NCI-H1417 (cell line): ENCODE results near the gene USP21.

ENCODE experiments used
- DNase-seq, 3 experiments: peaks; one replicate each; lab custom pipeline; 2025; lab: John Stamatoyannopoulos, UW

The USP21 gene

DNA sequence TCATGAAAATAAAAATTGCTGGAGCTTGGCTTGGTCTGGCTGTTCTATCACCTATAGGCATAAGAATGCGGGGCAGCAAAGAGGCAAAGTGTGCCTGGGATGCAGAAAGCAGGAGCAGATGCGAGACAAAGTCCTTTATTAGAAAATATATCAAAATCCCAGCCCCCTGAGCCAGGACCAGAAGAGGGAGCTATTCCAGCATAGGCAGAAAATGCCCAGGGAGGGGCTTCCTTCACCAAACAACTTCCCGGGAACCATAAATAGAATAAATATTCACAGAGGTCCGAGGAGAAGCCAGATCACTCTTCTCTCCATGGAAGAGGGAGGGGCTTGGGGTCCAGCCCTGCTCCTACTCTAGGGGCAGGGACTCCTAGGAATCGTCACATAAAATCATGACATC lies 11.9 kb downstream of the USP21 start:
- DNase-seq, result no peak

DNA sequence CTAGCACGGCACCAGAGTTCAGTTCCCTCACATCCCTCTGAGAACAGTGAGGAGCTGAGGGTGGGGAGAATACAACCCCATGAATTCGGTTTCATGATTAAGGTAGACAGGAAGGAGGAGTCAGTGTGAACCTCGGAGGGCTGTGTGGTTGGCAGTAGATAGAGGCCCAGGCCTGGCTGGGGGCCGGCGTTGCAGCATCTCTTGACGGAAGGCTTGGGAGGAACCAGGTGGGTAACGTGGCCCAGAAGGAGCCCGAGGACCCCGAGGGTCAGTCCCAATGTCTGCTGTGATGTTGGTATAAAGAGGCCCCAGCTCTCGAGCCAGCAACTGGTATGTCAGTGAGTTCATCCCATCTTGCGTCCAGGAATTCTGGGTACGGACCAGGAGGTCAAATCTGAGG lies 12.4 kb downstream of the USP21 start:
- DNase-seq, result no peak

DNA sequence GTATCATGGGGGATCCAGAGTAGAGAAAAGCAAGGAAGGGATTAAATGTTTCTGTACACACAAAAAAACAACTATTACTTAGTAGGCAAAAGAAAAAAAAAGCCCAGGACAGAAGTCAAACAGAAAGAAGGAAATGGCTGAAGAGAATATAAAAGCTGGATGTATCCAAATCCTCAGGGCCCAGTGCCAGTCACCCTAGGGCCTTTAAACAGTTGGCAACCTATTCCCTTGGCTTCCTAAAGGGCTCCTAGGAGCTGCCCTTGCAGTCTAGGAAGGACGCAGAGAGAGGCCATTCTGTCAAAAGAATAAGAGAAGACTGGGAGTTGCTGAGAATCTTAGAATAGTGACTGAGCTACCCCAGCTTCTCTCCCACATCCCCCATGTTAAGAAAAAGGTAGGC lies 13.0 kb downstream of the USP21 start:
- no peak for DNase-seq

DNA sequence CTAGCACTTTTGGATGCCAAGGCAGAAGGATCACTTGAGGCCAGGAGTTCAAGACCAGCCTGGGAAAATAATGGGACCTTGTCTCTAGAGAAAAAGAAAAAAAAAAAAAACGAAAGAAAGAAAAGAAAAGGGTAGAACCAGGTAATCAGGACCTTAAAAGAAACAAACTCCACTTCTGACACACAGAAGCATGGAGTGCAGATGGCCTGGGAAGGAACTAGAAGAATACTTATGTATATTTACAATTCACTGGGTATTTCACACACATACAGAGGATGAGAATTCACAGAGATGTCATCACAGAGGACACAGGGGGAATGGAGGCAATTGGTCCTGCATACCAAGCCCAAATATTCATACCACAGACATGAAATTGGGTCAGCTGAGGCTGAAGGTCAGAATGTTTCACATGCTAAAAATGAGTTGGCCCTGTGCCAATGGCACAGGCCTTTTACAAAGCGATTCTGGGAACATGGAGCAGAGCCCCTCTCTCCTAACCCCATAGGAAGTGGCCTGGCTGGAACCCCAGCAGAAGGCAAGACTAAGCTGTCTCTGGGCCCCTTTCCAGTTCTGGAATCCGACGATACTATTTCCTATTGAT lies 13.6 kb downstream of the USP21 start:
- DNase-seq, result no peak

DNA sequence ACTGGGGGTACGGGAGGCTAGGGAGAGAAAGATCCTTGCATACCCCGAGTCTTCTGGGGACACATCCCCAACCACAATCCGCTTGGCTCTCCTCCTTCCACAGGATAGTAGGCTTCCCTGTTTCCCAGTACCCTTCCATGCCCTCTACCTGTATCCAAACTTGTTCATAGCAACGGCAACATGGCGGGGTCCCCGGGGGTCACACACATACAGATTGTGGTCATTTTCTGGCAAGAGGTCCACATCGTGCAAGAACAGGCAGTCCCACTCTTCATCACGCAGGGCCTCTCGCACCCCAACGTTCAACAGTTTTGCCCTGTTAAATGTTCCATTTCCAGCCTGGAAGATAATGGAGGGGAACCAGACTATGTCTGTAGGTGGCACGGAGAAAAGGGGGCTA lies 14.4 kb downstream of the USP21 start:
- no peak for DNase-seq

DNA sequence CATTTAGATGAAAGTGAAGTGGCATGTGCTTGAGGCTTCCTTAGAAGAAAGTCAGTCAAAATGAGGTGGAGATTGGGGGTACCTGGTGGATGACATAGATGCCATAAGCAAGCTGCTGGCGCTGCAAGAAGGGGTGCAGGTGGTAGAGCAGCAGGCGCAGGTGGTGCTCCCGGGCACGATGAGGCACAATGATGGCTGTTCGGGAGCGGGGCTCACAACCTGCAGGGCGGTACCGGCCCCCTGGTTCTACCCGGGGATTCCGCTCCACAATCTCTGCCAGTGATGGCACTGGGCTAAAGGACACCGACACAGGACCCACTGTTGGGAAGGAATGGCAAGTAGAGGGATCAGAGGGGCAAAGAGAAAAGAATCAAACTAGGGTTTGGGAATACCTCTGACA lies 15.6 kb downstream of the USP21 start:
- no peak for DNase-seq

DNA sequence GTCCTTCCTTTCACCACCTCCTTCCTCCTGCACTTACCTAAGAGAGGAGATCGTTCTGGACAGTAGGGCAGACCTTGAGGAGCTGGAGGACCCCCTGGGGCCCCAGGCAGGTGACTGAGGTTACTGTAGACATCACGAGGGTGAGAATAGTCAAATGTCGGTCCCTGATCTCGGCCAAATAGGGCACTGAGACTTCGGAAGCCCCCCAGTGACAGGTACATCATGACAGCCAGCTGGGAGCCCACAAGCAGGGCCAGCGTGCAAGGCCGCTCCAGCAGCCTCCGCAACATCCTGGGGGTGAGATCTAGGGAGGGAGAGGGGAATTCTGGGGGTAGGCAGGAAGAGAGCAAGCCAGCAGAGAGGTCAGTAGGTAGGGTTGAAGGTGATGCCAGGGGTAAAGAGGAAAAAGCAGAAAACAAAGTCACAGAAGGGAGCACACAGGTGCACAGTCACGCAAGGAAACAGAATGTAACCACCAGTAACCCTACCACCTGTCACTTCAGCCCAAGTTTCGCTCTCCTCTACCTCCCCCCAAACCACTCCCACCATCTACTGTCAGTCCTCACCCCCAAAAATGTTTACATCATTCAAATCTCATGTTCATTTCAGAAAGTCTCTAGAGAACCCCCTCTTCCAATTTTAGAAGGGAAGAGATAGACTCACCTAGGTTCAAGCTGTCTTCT lies 16.6 kb downstream of the USP21 start:
- no peak for DNase-seq

DNA sequence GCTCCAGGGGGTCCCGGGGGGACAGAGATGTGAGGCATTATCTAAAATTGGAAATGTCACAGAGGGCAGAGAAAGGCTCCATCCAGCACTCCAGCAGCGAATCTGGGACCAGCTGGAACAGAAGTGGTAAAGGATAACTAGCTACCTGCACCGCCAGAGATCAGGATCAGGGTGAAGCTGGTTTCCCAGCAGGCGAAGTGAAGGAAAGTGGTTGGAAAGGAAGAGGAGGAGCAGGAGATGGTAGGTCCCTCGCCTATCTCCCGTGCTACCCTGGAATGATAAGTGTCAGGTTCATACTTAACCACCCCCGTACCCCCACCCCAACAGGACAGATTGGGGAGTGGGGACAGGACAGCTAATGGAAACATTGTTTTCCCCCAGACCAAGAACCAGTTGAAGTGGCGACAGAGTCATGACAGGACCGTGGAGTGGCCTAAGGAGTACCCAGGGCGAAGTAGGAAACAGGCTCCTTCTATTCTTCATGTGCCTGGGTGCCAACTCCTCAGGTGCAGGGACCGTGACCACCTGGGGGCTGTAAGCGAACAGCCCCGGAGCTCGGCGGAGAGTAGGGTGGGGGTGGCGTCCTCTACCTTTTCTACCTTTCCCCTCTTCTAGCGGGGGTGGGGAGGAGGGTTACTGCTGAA lies 17.3 kb downstream of the USP21 start:
- peak in 1 of 3 experiments; percentile 58 for DNase-seq

DNA sequence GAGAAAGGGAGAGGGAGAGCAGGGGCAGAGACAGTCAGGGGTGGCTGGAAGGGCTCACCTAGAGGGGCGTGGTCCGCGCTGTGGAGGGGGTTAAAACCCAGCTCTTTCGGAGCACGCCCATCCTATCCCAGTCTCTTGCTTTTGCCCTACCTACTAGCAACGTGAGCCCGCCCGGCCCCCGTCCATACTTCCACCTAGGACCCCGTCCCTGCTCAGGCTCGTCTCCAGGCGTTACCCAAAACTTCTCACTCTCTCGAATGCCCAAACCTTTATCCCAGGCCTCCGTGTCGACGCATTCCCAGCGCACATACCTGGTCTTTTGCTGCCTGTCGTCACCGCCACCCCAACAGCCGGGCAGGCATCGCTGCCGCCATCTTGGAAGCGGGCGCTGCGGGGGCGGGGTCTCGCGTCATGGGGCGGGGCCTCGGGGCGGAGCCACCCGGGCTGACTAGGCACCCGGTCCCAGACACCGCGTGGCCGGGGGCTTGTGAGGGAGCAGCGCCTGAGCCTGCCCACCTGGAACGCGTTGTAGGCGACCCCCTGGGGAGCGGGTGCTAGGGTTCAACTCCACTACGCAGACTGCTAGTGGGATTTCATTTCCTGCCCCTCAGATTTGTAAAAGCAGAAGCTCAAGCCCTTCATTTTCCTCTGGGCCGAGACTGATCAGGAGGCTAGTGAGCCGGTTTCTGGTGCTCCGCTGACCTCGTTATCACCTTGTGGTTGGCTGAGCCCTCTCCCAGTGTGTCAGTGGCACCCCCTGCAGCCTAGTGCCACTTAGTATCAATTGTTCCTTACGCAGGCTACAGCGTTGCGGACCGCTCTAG lies 18.0 kb downstream of the USP21 start, which contains the start of gene B4GALT3:
B4GALT3 (minus strand) TSS at position 396 of the 824 bp plus-strand sequence. CDS start 1,447 bp downstream, outside the sequence.
- peak; percentile 97 to 98 (median 98) for DNase-seq

DNA sequence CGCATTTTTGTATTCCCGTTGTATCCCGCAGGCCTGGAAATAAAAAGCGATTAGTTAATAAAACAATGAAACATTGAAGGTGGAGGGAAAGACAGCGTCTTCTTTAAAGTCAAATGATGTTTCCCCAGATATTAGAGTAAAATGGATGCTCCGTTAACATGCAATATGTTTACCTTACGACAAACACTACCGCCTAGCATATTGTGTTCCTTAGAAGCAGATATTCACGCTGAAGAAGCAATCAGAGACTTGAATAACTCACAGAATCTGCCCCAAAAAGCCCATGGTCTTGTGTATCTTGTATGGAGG lies 18.6 kb downstream of the USP21 start:
- peak in 2 of 3 experiments; percentile 71 to 80 for DNase-seq

DNA sequence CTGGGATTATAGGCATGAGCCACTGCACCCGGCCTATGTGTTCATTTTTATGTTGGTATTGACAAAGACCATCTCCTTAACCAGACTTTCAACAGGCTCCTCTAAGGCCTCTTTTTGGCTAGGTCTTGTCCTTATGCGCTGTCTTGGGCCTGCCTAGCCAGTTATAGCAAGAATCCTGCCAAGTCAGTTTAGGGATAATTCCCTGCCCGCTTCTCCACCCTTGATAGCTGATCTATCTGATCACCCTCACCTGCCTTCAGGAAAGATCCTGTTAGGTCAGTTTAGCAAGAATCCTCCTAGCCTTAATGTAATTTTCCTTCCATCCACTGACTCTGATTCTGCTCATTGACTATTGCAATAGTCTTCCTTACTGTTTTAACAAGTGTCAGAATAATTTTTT lies 20.4 kb downstream of the USP21 start:
- no peak for DNase-seq

DNA sequence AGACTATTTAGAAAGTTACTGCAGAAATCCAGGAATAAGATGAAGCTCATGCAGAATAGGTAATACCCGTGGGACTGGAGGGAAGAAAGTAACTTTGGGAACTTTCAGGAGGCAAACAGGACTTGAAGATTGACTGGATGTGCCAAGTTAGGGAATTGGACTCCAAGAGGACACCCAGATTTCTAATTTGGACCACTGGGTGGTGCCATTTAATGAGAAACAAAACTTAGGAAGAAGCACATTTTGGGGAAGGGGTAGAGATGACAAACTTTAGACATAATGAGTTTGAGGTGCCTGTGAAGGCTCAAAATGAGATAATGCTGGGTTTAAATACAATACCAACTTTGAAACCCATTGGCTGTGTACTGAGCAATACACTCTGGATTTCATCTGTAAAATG lies 21.3 kb downstream of the USP21 start:
- peak in 1 of 3 experiments; percentile 4 for DNase-seq

DNA sequence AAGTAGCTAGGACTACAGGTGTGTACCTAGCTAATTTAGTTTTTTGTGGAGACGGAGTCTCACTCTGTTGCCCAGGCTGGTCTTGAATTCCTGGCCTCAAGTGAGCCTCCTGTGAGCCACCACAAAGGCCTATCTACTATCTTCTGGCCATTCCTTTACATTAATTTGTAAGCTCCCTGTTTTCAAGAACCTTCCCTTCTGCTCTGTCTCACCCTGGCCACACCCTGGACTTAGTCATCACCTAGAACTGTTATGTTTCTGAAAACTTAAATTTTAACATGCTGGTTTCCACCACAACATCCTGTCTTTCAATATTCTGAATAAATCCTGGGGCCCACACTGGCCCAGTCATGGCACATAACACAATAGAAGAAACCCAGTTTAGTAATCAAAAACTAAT lies 22.9 kb downstream of the USP21 start:
- DNase-seq, result no peak

DNA sequence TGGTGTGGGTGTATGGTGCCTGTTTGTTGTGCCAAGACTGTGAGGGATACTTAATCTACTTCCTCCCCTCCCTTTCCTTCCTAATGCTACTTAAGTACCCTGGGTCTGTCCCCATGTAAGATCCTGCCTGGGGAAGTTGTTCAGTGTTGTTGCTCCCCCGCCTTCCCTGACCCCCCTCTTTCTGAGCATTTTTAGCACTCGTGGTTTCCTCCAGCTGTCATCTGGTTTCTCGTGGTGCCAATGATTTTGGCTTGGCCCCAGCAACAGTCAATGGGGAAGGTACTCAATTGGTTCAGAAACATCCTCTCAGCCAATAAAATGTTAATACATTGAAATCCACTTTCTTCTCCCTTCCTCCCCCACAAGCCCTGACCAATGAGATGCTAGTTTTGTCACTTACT lies 26.0 kb downstream of the USP21 start:
- no peak for DNase-seq

DNA sequence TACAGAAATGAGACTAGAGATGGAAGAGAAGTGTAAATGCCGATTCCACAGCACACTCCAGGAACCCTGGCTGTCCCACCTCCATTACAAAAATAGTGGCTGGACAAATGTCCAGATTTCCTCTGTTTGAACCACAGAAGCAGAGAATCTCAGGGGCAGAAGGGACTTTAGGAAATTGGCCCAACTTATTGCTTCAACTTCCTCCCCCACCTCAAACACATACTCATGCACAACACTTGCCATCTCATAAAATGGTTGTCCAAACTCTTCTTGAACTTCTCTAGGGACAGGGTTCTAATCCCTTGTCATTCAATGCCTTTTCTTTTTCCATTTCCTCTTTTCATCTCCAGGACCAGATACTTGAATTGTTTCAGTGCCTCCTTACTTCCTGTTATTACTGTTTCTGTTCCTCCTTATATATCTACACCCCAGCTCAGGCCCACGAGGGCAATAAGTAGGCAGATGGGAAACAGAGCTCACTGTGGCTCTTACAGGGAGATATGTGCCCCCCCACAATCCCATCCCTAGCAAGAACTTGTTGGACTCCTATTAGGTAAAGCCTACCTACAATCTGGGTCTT lies 26.5 kb downstream of the USP21 start:
- no peak for DNase-seq

DNA sequence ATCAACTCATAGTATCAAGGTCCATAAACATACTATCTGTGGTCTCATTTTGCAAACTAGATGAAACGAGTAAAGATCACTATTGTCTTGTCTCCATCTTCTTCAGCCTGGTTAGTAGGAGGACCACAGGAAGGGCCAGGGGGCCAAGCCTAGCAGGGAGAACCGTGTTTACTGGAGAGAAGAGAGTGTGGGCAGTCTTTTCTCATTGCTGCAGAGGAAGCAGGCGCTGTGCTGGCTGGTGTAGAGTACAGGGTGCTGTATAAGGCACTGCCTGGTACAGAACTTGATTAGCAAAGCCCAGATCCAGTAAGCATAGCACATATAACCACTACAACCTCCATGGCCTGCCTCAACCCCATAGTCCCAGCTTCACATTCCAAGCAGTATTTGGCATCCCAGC lies 28.0 kb downstream of the USP21 start:
- no peak for DNase-seq

DNA sequence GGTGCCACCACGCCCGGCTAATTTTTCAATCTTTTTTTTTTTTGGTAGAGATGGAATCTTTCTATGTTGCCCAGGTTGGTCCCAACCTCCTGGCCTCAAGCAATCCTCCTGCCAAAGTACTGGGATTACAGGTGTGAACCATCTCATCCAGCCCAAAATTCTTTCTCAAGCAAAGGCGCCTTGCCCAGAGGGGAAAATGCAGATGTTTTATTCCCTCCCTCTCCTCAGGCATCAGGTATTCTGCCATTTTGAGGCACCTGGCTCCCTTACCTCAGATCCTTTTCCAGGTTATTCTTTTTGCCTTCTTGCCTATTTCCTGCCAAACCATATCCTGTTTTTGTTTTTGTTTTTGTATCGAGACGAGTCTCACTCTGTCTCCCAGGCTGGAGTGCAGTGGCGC lies 29.1 kb downstream of the USP21 start:
- DNase-seq, result no peak

DNA sequence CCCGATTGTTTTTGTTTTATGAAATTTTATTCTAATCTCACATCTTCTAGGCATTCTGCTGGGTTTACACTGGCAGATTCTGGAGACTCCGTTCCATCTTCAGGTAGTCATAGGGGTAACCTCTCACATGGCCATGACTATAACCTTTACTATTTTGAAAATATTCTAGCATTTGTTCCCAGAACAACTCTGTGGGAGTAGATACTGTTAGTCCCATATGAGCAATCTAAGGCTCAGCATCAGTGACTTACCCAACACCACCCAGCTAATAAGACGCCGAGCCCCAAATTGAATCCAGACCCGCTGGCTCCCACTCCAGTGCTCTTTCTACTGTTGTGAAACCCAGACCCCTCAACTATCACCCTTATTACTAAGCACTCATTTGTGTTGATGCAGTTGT lies 29.7 kb downstream of the USP21 start:
- DNase-seq, result no peak

DNA sequence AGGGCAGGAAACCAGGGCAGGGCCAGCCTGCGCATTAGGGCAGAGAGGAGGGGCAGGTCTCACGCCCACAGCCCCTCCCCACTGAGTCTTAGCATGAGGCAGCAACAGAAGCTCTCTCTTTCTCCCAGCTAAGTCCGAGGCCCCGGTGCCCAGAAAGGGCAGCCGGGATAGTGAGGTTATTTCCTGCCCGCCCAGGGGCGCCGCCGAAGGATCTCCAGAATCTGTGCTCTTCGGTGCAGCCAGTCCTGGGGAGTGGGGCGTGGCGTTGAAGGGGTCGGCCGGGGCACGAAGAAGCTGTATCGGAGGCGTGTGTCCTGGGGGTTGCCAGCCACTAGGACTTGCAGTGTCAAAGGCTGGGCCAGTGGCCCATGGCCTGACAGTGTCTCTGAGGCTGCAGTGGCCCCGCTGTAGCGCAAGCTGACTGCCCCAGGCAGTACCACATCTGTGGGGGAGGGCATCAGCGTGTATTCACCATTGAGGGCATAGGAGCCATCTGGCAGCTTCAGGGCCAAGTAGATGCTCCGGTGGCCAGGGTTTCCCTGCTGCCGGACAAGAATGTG lies 31.7 kb downstream of the USP21 start:
- peak in 2 of 3 experiments; percentile 7 to 10 for DNase-seq

DNA sequence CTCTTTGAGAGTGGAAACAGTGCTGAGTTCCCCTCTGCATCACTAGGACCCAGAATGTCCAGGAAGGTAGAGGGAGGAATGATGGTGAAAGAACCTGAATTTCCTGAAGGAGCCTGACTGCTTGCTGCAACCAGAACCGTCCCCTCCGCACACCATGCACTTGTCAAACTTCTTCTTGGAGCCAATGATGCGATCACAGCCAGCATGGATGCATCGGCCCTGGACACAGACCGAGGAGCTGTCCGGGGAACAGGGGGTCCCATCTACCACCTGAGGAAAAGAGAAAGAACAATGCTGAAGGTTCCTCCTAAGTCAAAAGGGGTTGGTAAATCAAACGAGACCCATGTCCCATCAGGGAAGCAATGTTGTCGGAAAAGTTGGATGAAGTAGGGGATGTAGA lies 32.7 kb downstream of the USP21 start:
- no peak for DNase-seq

DNA sequence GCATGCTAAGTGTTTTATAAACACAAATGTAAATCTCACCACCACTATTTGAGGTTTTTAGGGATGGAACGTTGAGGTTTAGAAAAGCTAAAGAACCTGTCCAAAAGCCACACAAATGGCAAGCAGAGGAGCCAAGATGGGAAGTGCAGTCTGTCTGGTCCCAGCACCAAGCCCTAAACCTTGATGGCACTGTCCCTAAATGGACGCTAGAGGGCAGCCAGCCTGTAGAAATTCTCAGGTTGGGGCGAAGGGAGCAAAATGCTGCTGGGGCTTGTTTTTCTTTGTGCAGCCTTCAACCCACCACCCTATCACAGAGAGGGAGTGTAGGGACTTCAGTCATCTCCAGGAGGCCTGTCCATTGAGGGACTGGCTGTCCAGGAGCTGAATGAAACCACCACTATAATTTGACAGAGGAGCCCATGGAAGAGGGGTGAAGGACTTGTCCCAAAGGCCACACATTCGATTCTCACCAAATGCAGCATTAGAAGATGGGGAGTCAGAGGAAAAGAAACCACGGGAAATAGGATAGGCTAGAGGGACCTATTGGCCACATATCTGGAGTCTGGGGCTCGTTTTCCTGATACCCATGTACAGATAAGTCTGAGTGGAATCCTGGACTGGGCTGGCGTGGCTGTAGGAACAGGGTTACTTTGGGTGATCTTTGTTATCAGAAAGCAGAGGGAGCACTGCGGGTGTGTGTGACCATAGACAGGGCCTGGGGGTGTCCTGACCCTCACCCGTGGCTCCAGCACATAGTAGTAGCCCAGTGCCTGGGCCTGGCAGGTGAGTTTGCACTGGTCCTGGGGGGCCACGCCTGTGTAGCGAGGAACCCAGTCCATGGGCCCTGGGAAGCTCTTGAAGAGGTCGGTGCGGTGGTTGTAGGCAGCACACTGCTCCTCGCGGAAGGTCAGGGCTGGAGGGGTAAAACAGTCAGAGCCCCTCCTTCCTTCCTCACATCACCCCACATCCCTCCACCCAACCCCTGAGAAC lies 33.5 kb downstream of the USP21 start:
- peak; percentile 50 to 88 (median 86) for DNase-seq
